ENCODE results near the gene STK17B. TPM values are rescaled to one million over a fixed set of nuclear protein-coding genes. Genes with fewer than 3 reads are reported as not detected.

STK17B gene
- total RNA-seq, 4 donors from 2014 or later = 7.2 to 28.2 (median 26.8) TPM

- H3K27ac ChIP-seq = no peak overlapping the region
- H3K36me3 ChIP-seq = no peaks in the 10 kb centered on the region
- no peaks in the 10 kb centered on the region for H3K4me1 ChIP-seq
- H3K4me3 ChIP-seq = no peak overlapping the region
- no peak for DNase-seq
- no peak for TF ChIP-seq POLR2A (IDR thresholded peaks at IDR 0.05)
- no peak for TF ChIP-seq CTCF (IDR thresholded peaks at IDR 0.05)
- no peaks in the 10 kb centered on the region for H3K9me3 ChIP-seq
- intact Hi-C loops (cut with DNase I; ENCODE audit: low total_unique reads) = no loop called here
- no peaks in the 10 kb centered on the region for H3K27me3 ChIP-seq
These were observed 44.0 kb upstream of the STK17B start for GRCh38 chr2:196215376-196215775.

- Histone ChIP-seq H3K9me3 (no peaks in the 10 kb centered on the region), H3K27ac (no peak overlapping the region), H3K27me3 (no peaks in the 10 kb centered on the region), H3K36me3 (no peaks in the 10 kb centered on the region), H3K4me3 (no peak overlapping the region), H3K4me1 (no peaks in the 10 kb centered on the region)
- intact Hi-C loops (cut with DNase I; ENCODE audit: low total_unique reads) = no loop called here
- DNase-seq = no peak
- TF ChIP-seq CTCF (IDR thresholded peaks at IDR 0.05) (no peak), POLR2A (IDR thresholded peaks at IDR 0.05) (no peak)
These were observed 42.8 kb upstream of the STK17B start for GRCh38 chr2:196214156-196214555.

GRCh38 chr2:196213252-196213980 lies 42.0 kb upstream of the STK17B start:
- Histone ChIP-seq H3K4me1 (no peaks in the 10 kb centered on the region), H3K9me3 (no peaks in the 10 kb centered on the region), H3K27ac (no peak overlapping the region), H3K4me3 (no peak overlapping the region), H3K27me3 (no peaks in the 10 kb centered on the region), H3K36me3 (no peaks in the 10 kb centered on the region)
- no peak for DNase-seq
- intact Hi-C loops (cut with DNase I; ENCODE audit: low total_unique reads) = no loop called here
- TF ChIP-seq POLR2A (IDR thresholded peaks at IDR 0.05) (no peak), CTCF (IDR thresholded peaks at IDR 0.05) (no peak)

- TF ChIP-seq CTCF (IDR thresholded peaks at IDR 0.05) (no peak), POLR2A (IDR thresholded peaks at IDR 0.05) (no peak)
- intact Hi-C loops (cut with DNase I; ENCODE audit: low total_unique reads) = no loop called here
- Histone ChIP-seq H3K27ac (no peak overlapping the region), H3K4me1 (no peaks in the 10 kb centered on the region), H3K36me3 (no peaks in the 10 kb centered on the region), H3K27me3 (no peaks in the 10 kb centered on the region), H3K9me3 (no peaks in the 10 kb centered on the region), H3K4me3 (no peak overlapping the region)
- no peak for DNase-seq
These were observed 37.5 kb upstream of the STK17B start for GRCh38 chr2:196208915-196209314.

GRCh38 chr2:196206804-196207203 lies 35.4 kb upstream of the STK17B start:
- H3K36me3 ChIP-seq = no peaks in the 10 kb centered on the region
- H3K4me3 ChIP-seq = no peak overlapping the region
- intact Hi-C loops (cut with DNase I; ENCODE audit: low total_unique reads) = no loop called here
- no peak for DNase-seq
- no peak overlapping the region for H3K27ac ChIP-seq
- no peaks in the 10 kb centered on the region for H3K9me3 ChIP-seq
- no peaks in the 10 kb centered on the region for H3K27me3 ChIP-seq
- no peaks in the 10 kb centered on the region for H3K4me1 ChIP-seq
- TF ChIP-seq POLR2A (IDR thresholded peaks at IDR 0.05) (no peak), CTCF (IDR thresholded peaks at IDR 0.05) (no peak)

Data from uterus (tissue), 4 donors.